ENCODE results near the gene PRUNE2.

The PRUNE2 gene, protein sequence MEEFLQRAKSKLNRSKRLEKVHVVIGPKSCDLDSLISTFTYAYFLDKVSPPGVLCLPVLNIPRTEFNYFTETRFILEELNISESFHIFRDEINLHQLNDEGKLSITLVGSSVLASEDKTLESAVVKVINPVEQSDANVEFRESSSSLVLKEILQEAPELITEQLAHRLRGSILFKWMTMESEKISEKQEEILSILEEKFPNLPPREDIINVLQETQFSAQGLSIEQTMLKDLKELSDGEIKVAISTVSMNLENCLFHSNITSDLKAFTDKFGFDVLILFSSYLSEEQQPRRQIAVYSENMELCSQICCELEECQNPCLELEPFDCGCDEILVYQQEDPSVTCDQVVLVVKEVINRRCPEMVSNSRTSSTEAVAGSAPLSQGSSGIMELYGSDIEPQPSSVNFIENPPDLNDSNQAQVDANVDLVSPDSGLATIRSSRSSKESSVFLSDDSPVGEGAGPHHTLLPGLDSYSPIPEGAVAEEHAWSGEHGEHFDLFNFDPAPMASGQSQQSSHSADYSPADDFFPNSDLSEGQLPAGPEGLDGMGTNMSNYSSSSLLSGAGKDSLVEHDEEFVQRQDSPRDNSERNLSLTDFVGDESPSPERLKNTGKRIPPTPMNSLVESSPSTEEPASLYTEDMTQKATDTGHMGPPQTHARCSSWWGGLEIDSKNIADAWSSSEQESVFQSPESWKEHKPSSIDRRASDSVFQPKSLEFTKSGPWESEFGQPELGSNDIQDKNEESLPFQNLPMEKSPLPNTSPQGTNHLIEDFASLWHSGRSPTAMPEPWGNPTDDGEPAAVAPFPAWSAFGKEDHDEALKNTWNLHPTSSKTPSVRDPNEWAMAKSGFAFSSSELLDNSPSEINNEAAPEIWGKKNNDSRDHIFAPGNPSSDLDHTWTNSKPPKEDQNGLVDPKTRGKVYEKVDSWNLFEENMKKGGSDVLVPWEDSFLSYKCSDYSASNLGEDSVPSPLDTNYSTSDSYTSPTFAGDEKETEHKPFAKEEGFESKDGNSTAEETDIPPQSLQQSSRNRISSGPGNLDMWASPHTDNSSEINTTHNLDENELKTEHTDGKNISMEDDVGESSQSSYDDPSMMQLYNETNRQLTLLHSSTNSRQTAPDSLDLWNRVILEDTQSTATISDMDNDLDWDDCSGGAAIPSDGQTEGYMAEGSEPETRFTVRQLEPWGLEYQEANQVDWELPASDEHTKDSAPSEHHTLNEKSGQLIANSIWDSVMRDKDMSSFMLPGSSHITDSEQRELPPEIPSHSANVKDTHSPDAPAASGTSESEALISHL (N-terminal part only)

GRCh38 chr9:76905791-76906646, at the start of gene PRUNE2:
Gene PRUNE2, minus strand, starts transcription at chr9:76906114. Its CDS starts 151 bp downstream, at chr9:76905963.
- no peak; the same call in 1 of the 2 replicates for TF ChIP-seq CTCF (IDR thresholded peaks at IDR 0.05)

DNA sequence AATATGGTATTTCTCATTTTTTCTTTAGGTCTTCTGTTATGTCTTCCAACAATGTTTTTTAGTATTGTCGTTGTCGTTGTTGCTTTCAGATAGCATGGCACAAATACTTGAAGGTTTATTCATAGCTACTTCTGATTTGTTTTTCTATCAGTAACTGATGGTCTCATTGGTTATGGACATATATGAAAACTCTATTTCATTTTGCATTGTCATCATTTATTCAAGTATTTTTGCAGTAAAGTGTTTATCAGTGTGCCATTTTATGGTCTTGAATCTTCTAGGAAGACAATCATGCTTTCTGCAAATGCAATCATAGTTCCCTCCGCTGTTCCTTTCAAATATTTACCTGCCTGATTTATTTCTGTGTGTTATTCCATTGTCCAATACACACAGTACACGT, 44.0 kb upstream of the PRUNE2 start:
- no peak for TF ChIP-seq CTCF (IDR thresholded peaks at IDR 0.05)

GRCh38 chr9:76944011-76944410, 38.1 kb upstream of the PRUNE2 start:
- TF ChIP-seq CTCF (IDR thresholded peaks at IDR 0.05), result no peak

DNA sequence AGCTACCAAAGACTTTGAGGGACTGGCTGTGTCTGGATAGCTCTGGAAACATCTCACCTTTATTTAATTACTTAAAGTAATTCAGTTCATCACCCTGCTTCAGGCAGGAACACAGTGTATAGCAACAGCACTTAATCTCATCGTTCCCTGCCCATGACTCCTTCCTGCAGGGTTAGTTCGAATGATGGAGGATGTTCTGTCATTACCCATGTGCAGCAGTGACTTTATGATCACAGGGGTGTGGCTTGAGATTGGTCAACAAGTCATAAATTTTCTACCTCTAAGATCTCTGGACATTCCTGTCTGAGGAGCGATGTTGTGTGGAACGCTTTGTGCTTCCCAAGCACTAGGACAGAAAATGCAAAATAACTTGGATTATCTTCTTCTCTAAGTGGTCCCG, 37.1 kb upstream of the PRUNE2 start:
- TF ChIP-seq CTCF (IDR thresholded peaks at IDR 0.05), result no peak

DNA sequence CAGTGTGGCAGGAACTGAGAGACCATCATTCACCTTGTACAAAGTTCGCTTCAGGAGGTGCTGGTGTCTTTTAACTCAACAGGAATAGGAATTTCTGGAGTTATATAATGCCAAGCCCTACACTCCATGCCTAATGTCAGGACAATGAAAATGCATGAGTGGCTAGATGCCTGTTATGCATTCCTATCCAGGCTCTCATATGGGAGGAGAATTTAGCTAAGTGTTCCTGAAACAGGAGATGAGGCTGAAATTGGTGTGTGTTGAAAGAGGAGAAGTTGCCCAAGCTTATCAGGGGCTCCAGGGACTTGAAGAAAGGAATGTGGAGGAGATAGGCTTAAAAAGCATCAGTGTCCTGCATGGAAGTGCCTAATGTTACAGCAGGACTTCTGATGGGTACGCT, 26.8 kb upstream of the PRUNE2 start:
- TF ChIP-seq CTCF (IDR thresholded peaks at IDR 0.05), result no peak

GRCh38 chr9:76932265-76932664, 26.4 kb upstream of the PRUNE2 start:
- TF ChIP-seq CTCF (IDR thresholded peaks at IDR 0.05), result no peak
